HepG2 (cell line): Measurements from ENCODE around the gene UBC. TPM values are rescaled to one million over a fixed set of nuclear protein-coding genes. Genes with fewer than 3 reads are reported as not detected.
A peak's percentile ranks its signal among the peaks of the same experiment; 100 is the strongest.

Experiments used
- ATAC-seq: fragments of 200-7000 bp; cut with Tn5 transposase; 3 replicates; pipeline ENCODE4 v1.9.1; 2020; ENCODE audit warnings: mild to moderate bottlenecking, moderate library complexity
- BruUV-seq: library from RNA; stranded (reverse); fragments of 400-500 nt; replicated peaks from 2 replicates; lab custom pipeline; 2021; lab: Mats Ljungman, UMichigan
- CTCF ChIA-PET: fragments of 300-600 bp; formaldehyde crosslinking; extraction: SDS; loops from one replicate; lab custom pipeline; 2021; ENCODE audit warnings: low total read pairs, inconsistent platforms, low intra/inter-chr PET ratio; lab: Yijun Ruan, JAX
- POLR2A ChIA-PET: fragments of 350-600 bp; sonication (Branson Sonifier 250); formaldehyde crosslinking; loops from one replicate; lab custom pipeline; 2020; ENCODE audit warnings: antibody characterized with exemption, inconsistent platforms; lab: Yijun Ruan, JAX
- DNase-seq: peaks from one replicate; pipeline ENCODE4 v3.0.0-alpha.2; 2015; ENCODE audit warnings: low spot score
- FAIRE-seq: peaks from 3 replicates; lab custom pipeline; 2011; peaks lifted over from hg19 to GRCh38; lab: Jason Lieb, UNC
- H2AFZ ChIP-seq: one replicate; pipeline ENCODE4 v1.6.1; 2011; ENCODE audit warnings: low read length, inconsistent platforms
- H3K27ac ChIP-seq: fragments of 300-600 bp; 3 replicates; pipeline ENCODE4 v1.8.0; 2011; ENCODE audit warnings: mixed run types, mild to moderate bottlenecking, mixed read lengths, low read length, inconsistent platforms; ENCODE audit not compliant: insufficient read depth; ENCODE audit errors: extremely low read length
- H3K27me3 ChIP-seq, 2 experiments: fragments of 200-600 bp in 1 of 2; 2 replicates in 1 of 2; 3 replicates in 1 of 2; pipeline versions ENCODE4 v1.6.0 to v1.8.0; 2011; ENCODE audit warnings: low read length in 2 of 2, mild to moderate bottlenecking in 2 of 2, moderate library complexity in 2 of 2, inconsistent platforms in 1 of 2; ENCODE audit not compliant: insufficient read depth in 2 of 2, control insufficient read depth in 1 of 2
- H3K36me3 ChIP-seq, 2 experiments: fragments of 200-600 bp in 1 of 2; replicated peaks in 1 of 2; 2 replicates in 1 of 2; 3 replicates in 1 of 2; pipeline versions ENCODE4 v1.5.1 to v1.8.0; 2011; ENCODE audit warnings: low read length in 2 of 2, inconsistent platforms in 1 of 2; ENCODE audit not compliant: insufficient read depth in 2 of 2, control insufficient read depth in 1 of 2
- H3K4me1 ChIP-seq: 2 replicates; pipeline ENCODE4 v1.5.1; 2012; ENCODE audit warnings: low read length, inconsistent platforms; ENCODE audit not compliant: insufficient read depth
- H3K4me2 ChIP-seq: 2 replicates; pipeline ENCODE4 v1.6.0; 2011; ENCODE audit warnings: low read depth, low read length, inconsistent platforms
- H3K4me3 ChIP-seq, 3 experiments: fragments of 200-600 bp in 1 of 3; sonication (generic), shearing (Covaris generic) in 1 of 3; replicated peaks in 1 of 3; 2 replicates each; pipeline ENCODE4 v1.5.1; 2011 to 2016; ENCODE audit warnings: low read length in 3 of 3, inconsistent platforms in 2 of 3, low read depth in 2 of 3, mild to moderate bottlenecking in 2 of 3, control low read depth in 1 of 3, mixed read lengths in 1 of 3; ENCODE audit not compliant: insufficient read depth in 1 of 3
- H3K79me2 ChIP-seq: one replicate; pipeline ENCODE4 v1.6.1; 2011; ENCODE audit warnings: low read length, inconsistent platforms; ENCODE audit not compliant: insufficient read depth
- H3K9ac ChIP-seq: 2 replicates; pipeline ENCODE4 v1.6.0; 2011; ENCODE audit warnings: mild to moderate bottlenecking, low read depth, low read length, inconsistent platforms; ENCODE audit not compliant: insufficient read depth
- H3K9me3 ChIP-seq: 2 replicates; pipeline ENCODE4 v1.5.1; 2012; ENCODE audit warnings: mild to moderate bottlenecking, low read length
- H4K20me1 ChIP-seq: 2 replicates; pipeline ENCODE4 v1.6.0; 2011; ENCODE audit warnings: inconsistent platforms, mild to moderate bottlenecking, low read length, moderate library complexity; ENCODE audit not compliant: insufficient read depth
- AGO2 ChIP-seq: fragments of 200-400 bp; formaldehyde crosslinking; optimal IDR thresholded peaks from 2 replicates; pipeline ENCODE3; 2017; ENCODE audit warnings: mild to moderate bottlenecking, low read depth, low read length, moderate library complexity
- DMTF1 ChIP-seq: sonication (generic); formaldehyde crosslinking; IDR thresholded peaks from 2 replicates; pipeline ENCODE4 v1.4.0; 2020; ENCODE audit warnings: mild to moderate bottlenecking, missing genetic modification reagents
- FOXA1 ChIP-seq, 2 experiments: fragments of 450-650 bp in 1 of 2; sonication (generic) in 1 of 2; formaldehyde crosslinking in 1 of 2; IDR thresholded peaks; 2 replicates each; pipeline versions ENCODE4 v1.4.0 to v1.6.1; 2016 to 2020; ENCODE audit warnings: missing genetic modification reagents in 1 of 2
- PHF5A ChIP-seq: IDR thresholded peaks from one replicate; pipeline ENCODE4 v1.6.1; 2018; ENCODE audit warnings: low read depth, missing genetic modification reagents; ENCODE audit not compliant: unreplicated experiment
- ZNF562 ChIP-seq: sonication (generic); formaldehyde crosslinking; IDR thresholded peaks from 2 replicates; pipeline ENCODE4 v1.8.0; 2022; ENCODE audit warnings: missing genetic modification reagents, borderline replicate concordance
- ZNF597 ChIP-seq: sonication (generic); formaldehyde crosslinking; IDR thresholded peaks from 2 replicates; pipeline ENCODE4 v1.5.0; 2020; ENCODE audit warnings: missing genetic modification reagents
- ZNF670 ChIP-seq: sonication (generic); formaldehyde crosslinking; IDR thresholded peaks from 2 replicates; pipeline ENCODE4 v1.8.0; 2022; ENCODE audit warnings: mild to moderate bottlenecking, missing genetic modification reagents, borderline replicate concordance
- WGBS: methylation state at CpG from one replicate; pipeline ENCODE4 v1.1.6; 2017; ENCODE audit warnings: low lambda C conversion rate; 5-methylcytosine and 5-hydroxymethylcytosine counted together
- in situ Hi-C: cut with HindIII; loops from 2 replicates; pipeline ENCODE4 v1.10.0; 2017; ENCODE audit warnings: low pct_unique_long_range_greater_than_20kb; ENCODE audit not compliant: extremely low pct_ligation_motif_present
- intact Hi-C: fragments of 100-400 bp; cut with micrococcal nuclease; formaldehyde crosslinking; loops from one replicate; pipeline ENCODE4 v1.10.0; 2022; ENCODE audit not compliant: unreplicated experiment
- polyA plus RNA-seq, 8 experiments: library from polyadenylated mRNA; depleted of rRNA in 3 of 8; stranded (reverse) in 7 of 8; unstranded in 1 of 8; fragments of >200 nt; fragmentation: Illumina TruSeq in 4 of 8; extraction: Trizol in 4 of 8; gene quantifications; 2 replicates each; pipeline versions ENCODE4 v1.2.1 to v1.2.3, GENCODE V29; 2011 to 2016; ENCODE audit warnings: low read depth in 4 of 8, missing spikeins in 1 of 8, mixed read lengths in 1 of 8; ENCODE audit not compliant: insufficient read depth in 1 of 8
- total RNA-seq, 5 experiments: library from RNA; depleted of rRNA; stranded (reverse); fragments of >200 nt; fragmentation: Illumina TruSeq; extraction: Trizol; gene quantifications; 2 replicates each; pipeline ENCODE4 v1.2.3, GENCODE V29; 2016; ENCODE audit warnings: low read depth in 1 of 5

Gene UBC
- total and polyA plus RNA-seq, 2 of the 13 experiments (the other 11 are each of a cell fraction or from before 2014, with no cell fraction given) = 805 to 1,432 TPM

GRCh38 chr12:124952295-124952694 is 37.8 kb upstream of the UBC start:
- Histone ChIP-seq H3K4me2 (no peak overlapping the region), H3K9me3 (no peaks in the 10 kb centered on the region), H3K4me1 (no peaks in the 10 kb centered on the region), H3K79me2 (no peaks in the 10 kb centered on the region), H3K27me3 (no peaks in the 10 kb centered on the region), H3K36me3 (peaks cover 21 to 61% of the 10 kb centered on the region in 2 experiments; a peak in 4 of 5 replicates), H4K20me1 (no peaks in the 10 kb centered on the region), H3K9ac (no peak overlapping the region), H3K4me3 (no peak overlapping the region), H2AFZ (no peak overlapping the region)
- POLR2A ChIA-PET = interaction anchor here (1.0 kb wide), 1 partner anchor 12 kb away, joined by 3 read pairs; no protein-coding TSS in a partner anchor
- WGBS = 97% methylated on average over 16 of the region's 17 CpGs
- CTCF ChIA-PET = no interaction called here
- intact Hi-C loops = no loop called here
- no peak for DNase-seq
- FAIRE-seq = no peak
- no TSS peak for BruUV-seq
- TF ChIP-seq ZNF562 (CRISPR knock-in tag) (no peak), DMTF1 (CRISPR knock-in tag) (no peak), ZNF670 (CRISPR knock-in tag) (no peak), AGO2 (peak; percentile 67), ZNF597 (CRISPR knock-in tag) (no peak), FOXA1 (IDR thresholded peaks at IDR 0.05) (no peak), FOXA1 (CRISPR knock-in tag; IDR thresholded peaks at IDR 0.05) (no peak), PHF5A (CRISPR knock-in tag) (no peak)
- TF ChIP-seq, all 625 proteins: peak for 1
- ATAC-seq = no peak
- in situ Hi-C loops = no loop called here
- no peak overlapping the region for H3K27ac ChIP-seq
